ENCODE data around the gene ZC3H14. TPM values are rescaled to one million over a fixed set of nuclear protein-coding genes. Genes with fewer than 3 reads are reported as not detected.

ZC3H14 gene
- total RNA-seq, 1 donor from 2014 or later: 46.1 TPM

GRCh38 chr14:88668448-88669116 lies 105.7 kb downstream of the ZC3H14 start:
- DNase-seq (ENCODE audit: extremely low read depth, low read depth, low spot score): no peak

DNA sequence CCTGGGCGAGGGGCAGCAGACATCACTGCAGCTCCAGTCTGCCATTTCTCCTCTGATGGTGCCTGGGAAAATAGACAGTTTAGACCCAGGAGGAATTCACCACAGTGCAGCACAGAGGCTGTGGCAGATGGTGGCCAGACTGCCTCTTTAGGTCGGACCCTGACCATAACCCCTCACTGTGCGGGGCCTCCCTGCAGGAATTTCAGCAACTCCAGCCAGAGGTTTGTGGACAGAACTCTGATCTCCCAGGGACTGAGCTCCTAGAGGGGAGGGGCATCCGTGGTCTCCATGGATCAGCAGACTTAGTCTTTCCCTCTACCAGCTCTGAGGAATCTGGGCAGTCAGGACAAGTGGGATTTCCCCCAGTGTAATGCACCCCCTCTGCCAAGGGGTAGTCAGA lies 106.5 kb downstream of the ZC3H14 start:
- DNase-seq (ENCODE audit: extremely low read depth, low read depth, low spot score): no peak

Other genes starting within 250 kb of the ZC3H14 start
- not detected in 2 replicates for gene KCNK10, start 239.8 kb upstream of the ZC3H14 start, total RNA-seq
- gene SPATA7, start 177.4 kb upstream of the ZC3H14 start, total RNA-seq: 15.1 and 18.6 TPM in 2 replicates
- gene PTPN21, start 8.0 kb upstream of the ZC3H14 start, total RNA-seq: 11.1 and 14.7 TPM in 2 replicates
- gene EML5, start 229.9 kb downstream of the ZC3H14 start, total RNA-seq: under 0.01 TPM in 1 of 2 replicates, not detected in the other

All from glomerular endothelial cell (primary cell).